Neural cell (in vitro differentiated cells): Measurements from ENCODE around the gene CEP72. TPM values are rescaled to one million over a fixed set of nuclear protein-coding genes. Genes with fewer than 3 reads are reported as not detected.

Source experiments
- H2AFZ ChIP-seq: fragments of 200-600, 300-800 bp; sonication (generic), shearing (Covaris generic); 2 replicates; pipeline ENCODE4 v1.6.0; 2014; ENCODE audit warnings: low read depth, mild to moderate bottlenecking, antibody characterized with exemption, low read length, moderate library complexity
- H3F3A ChIP-seq: fragments of 200-600 bp; shearing (Covaris generic); 2 replicates; pipeline ENCODE4 v1.6.1; 2016; ENCODE audit warnings: mild to moderate bottlenecking, moderate library complexity, mixed read lengths, antibody characterized with exemption, low read length; ENCODE audit not compliant: insufficient read depth, poor library complexity, severe bottlenecking
- H3K27ac ChIP-seq: fragments of 200-600, 300-800 bp; sonication (generic), shearing (Covaris generic); 2 replicates; pipeline ENCODE4 v1.5.1; 2014; ENCODE audit warnings: mild to moderate bottlenecking, low read length, moderate library complexity
- H3K27me3 ChIP-seq: fragments of 300-800, 200-600 bp; sonication (generic), shearing (Covaris generic); 2 replicates; pipeline ENCODE4 v1.6.0; 2014; ENCODE audit warnings: mild to moderate bottlenecking, low read depth, low read length, moderate library complexity; ENCODE audit not compliant: insufficient read depth
- H3K36me3 ChIP-seq: fragments of 300-800, 200-600 bp; sonication (generic), shearing (Covaris generic); 2 replicates; pipeline ENCODE4 v1.5.1; 2014; ENCODE audit warnings: mild to moderate bottlenecking, antibody characterized with exemption, low read length, moderate library complexity; ENCODE audit not compliant: insufficient read depth
- H3K4me2 ChIP-seq: fragments of 300-800, 200-600 bp; sonication (generic), shearing (Covaris generic); 2 replicates; pipeline ENCODE4 v1.6.0; 2014; ENCODE audit warnings: mild to moderate bottlenecking, low read length
- H3K4me3 ChIP-seq: fragments of 300-800, 200-600 bp; sonication (generic), shearing (Covaris generic); 2 replicates; pipeline ENCODE4 v1.5.1; 2014; ENCODE audit warnings: mild to moderate bottlenecking, low read length, moderate library complexity
- H3K79me2 ChIP-seq: fragments of 200-600 bp; shearing (Covaris generic); replicated peaks from 2 replicates; pipeline ENCODE4 v1.6.0; 2014; ENCODE audit warnings: mild to moderate bottlenecking, low read length, moderate library complexity; ENCODE audit not compliant: insufficient read depth
- H3K9ac ChIP-seq: fragments of 300-800, 200-600 bp; sonication (generic), shearing (Covaris generic); 2 replicates; pipeline ENCODE4 v1.6.1; 2016; ENCODE audit warnings: mild to moderate bottlenecking, low read length, mixed read lengths
- H3K9me2 ChIP-seq: fragments of 200-600 bp; shearing (Covaris generic); 2 replicates; pipeline ENCODE4 v1.6.1; 2016; ENCODE audit warnings: mild to moderate bottlenecking, low read length, mixed read lengths; ENCODE audit not compliant: insufficient read depth
- H3K9me3 ChIP-seq: fragments of 200-600, 300-800 bp; sonication (generic), shearing (Covaris generic); 2 replicates; pipeline ENCODE4 v1.6.1; 2016; ENCODE audit warnings: mild to moderate bottlenecking, mixed run types, low read length, moderate library complexity, mixed read lengths
- H4K20me1 ChIP-seq: fragments of 200-600 bp; shearing (Covaris generic); 2 replicates; pipeline ENCODE4 v1.6.1; 2016; ENCODE audit warnings: mild to moderate bottlenecking, mixed run types; ENCODE audit not compliant: insufficient read depth
- EP300 ChIP-seq: fragments of 450-650 bp; conservative IDR thresholded peaks from 2 replicates; pipeline ENCODE4 v1.6.1; 2014; ENCODE audit warnings: antibody characterized with exemption, mild to moderate bottlenecking, moderate library complexity; ENCODE audit not compliant: poor library complexity, severe bottlenecking
- EZH2 ChIP-seq: fragments of 200-600, 300-800 bp; shearing (Covaris generic), sonication (generic); IDR thresholded peaks from 2 replicates; pipeline ENCODE4 v1.6.1; 2014; ENCODE audit warnings: antibody characterized with exemption, low read length, borderline replicate concordance, mild to moderate bottlenecking; ENCODE audit not compliant: insufficient read depth, poor library complexity, severe bottlenecking
- MXI1 ChIP-seq: fragments of 450-650 bp; conservative IDR thresholded peaks from 2 replicates; pipeline ENCODE4 v1.6.1; 2014; ENCODE audit warnings: antibody characterized with exemption, mild to moderate bottlenecking; ENCODE audit not compliant: poor library complexity, severe bottlenecking
- POLR2AphosphoS5 ChIP-seq: IDR thresholded peaks from 2 replicates; pipeline ENCODE4 v1.6.1; 2012
- RAD21 ChIP-seq: fragments of 450-650 bp; conservative IDR thresholded peaks from 2 replicates; pipeline ENCODE4 v1.6.1; 2014; ENCODE audit warnings: antibody characterized with exemption, mild to moderate bottlenecking, moderate library complexity
- REST ChIP-seq: IDR thresholded peaks from 2 replicates; pipeline ENCODE4 v1.6.1; 2012; ENCODE audit warnings: borderline replicate concordance
- SMC3 ChIP-seq: fragments of 450-650 bp; conservative IDR thresholded peaks from 2 replicates; pipeline ENCODE4 v1.6.1; 2014; ENCODE audit warnings: antibody characterized with exemption, mild to moderate bottlenecking, moderate library complexity; ENCODE audit not compliant: poor library complexity
- TAF1 ChIP-seq: IDR thresholded peaks from 2 replicates; pipeline ENCODE4 v1.6.1; 2012; ENCODE audit warnings: low read depth
- polyA plus RNA-seq: library from polyadenylated mRNA; depleted of rRNA; stranded (reverse); fragments of >200 nt; gene quantifications from 2 replicates; pipeline ENCODE4 v1.2.3, GENCODE V29; 2014
- TF ChIP-seq, protein P1 (sequence below): fragments of 450-650 bp; IDR thresholded peaks from 2 replicates; pipeline ENCODE4 v1.5.1; 2014; ENCODE audit warnings: antibody characterized with exemption, mild to moderate bottlenecking, moderate library complexity; ENCODE audit not compliant: poor library complexity, severe bottlenecking

The CEP72 gene
- polyA plus RNA-seq, 1 donor from 2014 or later = 5.9 TPM

GRCh38 chr5:579211-579610 lies 32.9 kb upstream of the CEP72 start:
- no peak overlapping the region for H3K9ac ChIP-seq
- H3K27me3 ChIP-seq = no peaks in the 10 kb centered on the region
- no peaks in the 10 kb centered on the region for H3F3A ChIP-seq
- TF ChIP-seq TAF1 (no peak), MXI1 (no peak), SMC3 (no peak), RAD21 (no peak), EZH2 (no peak), POLR2AphosphoS5 (no peak), REST (no peak), EP300 (no peak)
- TF ChIP-seq, protein P1, sequence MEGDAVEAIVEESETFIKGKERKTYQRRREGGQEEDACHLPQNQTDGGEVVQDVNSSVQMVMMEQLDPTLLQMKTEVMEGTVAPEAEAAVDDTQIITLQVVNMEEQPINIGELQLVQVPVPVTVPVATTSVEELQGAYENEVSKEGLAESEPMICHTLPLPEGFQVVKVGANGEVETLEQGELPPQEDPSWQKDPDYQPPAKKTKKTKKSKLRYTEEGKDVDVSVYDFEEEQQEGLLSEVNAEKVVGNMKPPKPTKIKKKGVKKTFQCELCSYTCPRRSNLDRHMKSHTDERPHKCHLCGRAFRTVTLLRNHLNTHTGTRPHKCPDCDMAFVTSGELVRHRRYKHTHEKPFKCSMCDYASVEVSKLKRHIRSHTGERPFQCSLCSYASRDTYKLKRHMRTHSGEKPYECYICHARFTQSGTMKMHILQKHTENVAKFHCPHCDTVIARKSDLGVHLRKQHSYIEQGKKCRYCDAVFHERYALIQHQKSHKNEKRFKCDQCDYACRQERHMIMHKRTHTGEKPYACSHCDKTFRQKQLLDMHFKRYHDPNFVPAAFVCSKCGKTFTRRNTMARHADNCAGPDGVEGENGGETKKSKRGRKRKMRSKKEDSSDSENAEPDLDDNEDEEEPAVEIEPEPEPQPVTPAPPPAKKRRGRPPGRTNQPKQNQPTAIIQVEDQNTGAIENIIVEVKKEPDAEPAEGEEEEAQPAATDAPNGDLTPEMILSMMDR = no peak
- peaks cover 6% of the 10 kb centered on the region for H3K9me3 ChIP-seq
- H3K27ac ChIP-seq = no peak overlapping the region
- H3K4me2 ChIP-seq = no peak overlapping the region
- no peaks in the 10 kb centered on the region for H3K9me2 ChIP-seq
- no peaks in the 10 kb centered on the region for H3K36me3 ChIP-seq
- no peaks in the 10 kb centered on the region for H3K79me2 ChIP-seq
- H4K20me1 ChIP-seq = no peaks in the 10 kb centered on the region
- H2AFZ ChIP-seq = no peak overlapping the region
- H3K4me3 ChIP-seq = no peak overlapping the region

GRCh38 chr5:579746-580366 lies 32.3 kb upstream of the CEP72 start:
- Histone ChIP-seq H3K27me3 (no peaks in the 10 kb centered on the region), H3K4me3 (no peak overlapping the region), H3K9ac (no peak overlapping the region), H3F3A (no peaks in the 10 kb centered on the region), H3K9me3 (peaks cover 6% of the 10 kb centered on the region), H2AFZ (no peak overlapping the region), H3K4me2 (no peak overlapping the region), H3K79me2 (no peaks in the 10 kb centered on the region), H4K20me1 (no peaks in the 10 kb centered on the region), H3K9me2 (no peaks in the 10 kb centered on the region), H3K36me3 (no peaks in the 10 kb centered on the region), H3K27ac (no peak overlapping the region)
- TF ChIP-seq TAF1 = no peak
- TF ChIP-seq EP300 = no peak
- no peak for TF ChIP-seq MXI1
- TF ChIP-seq RAD21 = no peak
- no peak for TF ChIP-seq POLR2AphosphoS5
- no peak for TF ChIP-seq REST
- TF ChIP-seq SMC3 = no peak
- TF ChIP-seq, protein P1 = no peak
- TF ChIP-seq EZH2 = no peak
